Muscle of leg (tissue), 11 donors: ENCODE measurements around the gene PINK1. TPM values are rescaled to one million over a fixed set of nuclear protein-coding genes. Genes with fewer than 3 reads are reported as not detected.
A peak's percentile ranks its signal among the peaks of the same experiment; 100 is the strongest.

Experiments
- DNase-seq: peaks from one replicate; pipeline ENCODE4 v3.0.0; 2013
- H3K27ac ChIP-seq: one replicate; pipeline ENCODE4 v1.5.1; 2013; ENCODE audit warnings: mild to moderate bottlenecking, low read length, control low read depth
- H3K27me3 ChIP-seq: one replicate; pipeline ENCODE4 v1.6.1; 2013; ENCODE audit warnings: low read length; ENCODE audit not compliant: control insufficient read depth, insufficient read depth
- H3K36me3 ChIP-seq: one replicate; pipeline ENCODE4 v1.6.1; 2013; ENCODE audit warnings: low read length; ENCODE audit not compliant: control insufficient read depth, insufficient read depth
- H3K4me1 ChIP-seq: one replicate; pipeline ENCODE4 v1.6.1; 2013; ENCODE audit warnings: low read length; ENCODE audit not compliant: control insufficient read depth, insufficient read depth
- H3K4me3 ChIP-seq: one replicate; pipeline ENCODE4 v1.5.1; 2013; ENCODE audit warnings: low read length, control low read depth
- H3K9me3 ChIP-seq: replicated peaks from 2 replicates; pipeline ENCODE4 v1.6.1; 2013; ENCODE audit warnings: low read depth, low read length; ENCODE audit not compliant: control insufficient read depth
- WGBS: methylation state at CpG from one replicate; pipeline ENCODE4 v1.1.5; 2013; ENCODE audit warnings: missing lambda C conversion rate; ENCODE audit not compliant: insufficient coverage; 5-methylcytosine and 5-hydroxymethylcytosine counted together
- polyA plus RNA-seq, 8 donors: library from polyadenylated mRNA; unstranded; fragments of 120-200 nt; gene quantifications; one replicate each; pipeline versions ENCODE4 v1.2.1 to v1.2.3, GENCODE V29; 2013; ENCODE audit warnings: inconsistent platforms in 1 of 8, low replicate concordance in 1 of 8; ENCODE audit not compliant: insufficient read length in 8 of 8, insufficient read depth in 1 of 8
- total RNA-seq: library from RNA; stranded (reverse); fragments of 120-200 nt; gene quantifications from one replicate; pipeline ENCODE4 v1.2.4, GENCODE V29; 2013

Gene PINK1
- total and polyA plus RNA-seq, 9 donors, result 35.5 to 47.5 (median 40.5) TPM

GRCh38 chr1:20593756-20594155 lies 39.5 kb upstream of the PINK1 start:
- Histone ChIP-seq H3K4me1 (peaks cover 13% of the 10 kb centered on the region), H3K4me3 (no peak overlapping the region), H3K9me3 (no peaks in the 10 kb centered on the region), H3K27me3 (peaks cover 25% of the 10 kb centered on the region), H3K36me3 (no peaks in the 10 kb centered on the region), H3K27ac (no peak overlapping the region)
- DNase-seq, result no peak
- WGBS, result 44% methylated on average over 2 of the region's 5 CpGs

- Histone ChIP-seq H3K36me3 (no peaks in the 10 kb centered on the region), H3K9me3 (no peaks in the 10 kb centered on the region), H3K27me3 (peaks cover 15% of the 10 kb centered on the region), H3K27ac (no peak overlapping the region), H3K4me3 (no peak overlapping the region), H3K4me1 (peaks cover 5% of the 10 kb centered on the region)
- 83% methylated on average over 10 of the region's 14 CpGs for WGBS
- DNase-seq, result no peak
Measured at GRCh38 chr1:20594746-20595145, 38.5 kb upstream of the PINK1 start.

GRCh38 chr1:20596106-20596505 lies 37.2 kb upstream of the PINK1 start:
- no peaks in the 10 kb centered on the region for H3K4me1 ChIP-seq
- WGBS, result no CpG with 5 or more reads among the region's 6 CpGs

GRCh38 chr1:20597650-20598049 lies 35.6 kb upstream of the PINK1 start:
- H3K27me3 ChIP-seq, result no peaks in the 10 kb centered on the region
- H3K36me3 ChIP-seq, result no peaks in the 10 kb centered on the region
- no peak overlapping the region for H3K4me3 ChIP-seq
- H3K4me1 ChIP-seq, result no peaks in the 10 kb centered on the region
- peak; percentile 28 for DNase-seq
- H3K27ac ChIP-seq, result no peak overlapping the region
- H3K9me3 ChIP-seq, result no peaks in the 10 kb centered on the region
- WGBS, result no CpG with 5 or more reads among the region's 3 CpGs

More at GRCh38 chr1:20596106-20596505, 37.2 kb upstream of the PINK1 start:
- no peak for DNase-seq
- peaks cover 4% of the 10 kb centered on the region for H3K27me3 ChIP-seq
- H3K4me3 ChIP-seq, result no peak overlapping the region
- H3K27ac ChIP-seq, result no peak overlapping the region
- no peaks in the 10 kb centered on the region for H3K9me3 ChIP-seq
- no peaks in the 10 kb centered on the region for H3K36me3 ChIP-seq

GRCh38 chr1:20600156-20600555 lies 33.1 kb upstream of the PINK1 start:
- Histone ChIP-seq H3K4me3 (no peak overlapping the region), H3K36me3 (no peaks in the 10 kb centered on the region), H3K27ac (no peak overlapping the region), H3K9me3 (no peaks in the 10 kb centered on the region), H3K27me3 (peaks cover 2% of the 10 kb centered on the region), H3K4me1 (no peaks in the 10 kb centered on the region)
- 64% methylated on average over 3 of the region's 5 CpGs for WGBS
- DNase-seq, result no peak

GRCh38 chr1:20601129-20601825 lies 32.0 kb upstream of the PINK1 start:
- Histone ChIP-seq H3K4me1 (no peaks in the 10 kb centered on the region), H3K4me3 (no peak overlapping the region), H3K9me3 (no peaks in the 10 kb centered on the region), H3K27ac (no peak overlapping the region), H3K36me3 (no peaks in the 10 kb centered on the region), H3K27me3 (peaks cover 2% of the 10 kb centered on the region)
- WGBS, result no CpG with 5 or more reads among the region's 5 CpGs
- DNase-seq, result no peak

GRCh38 chr1:20602851-20603450 lies 30.3 kb upstream of the PINK1 start:
- Histone ChIP-seq H3K27ac (no peak overlapping the region), H3K4me3 (no peak overlapping the region), H3K4me1 (no peaks in the 10 kb centered on the region), H3K27me3 (peaks cover 2% of the 10 kb centered on the region), H3K9me3 (no peaks in the 10 kb centered on the region), H3K36me3 (no peaks in the 10 kb centered on the region)
- WGBS, result no CpG with 5 or more reads among the region's 4 CpGs
- DNase-seq, result no peak

- Histone ChIP-seq H3K9me3 (no peaks in the 10 kb centered on the region), H3K27me3 (peaks cover 2% of the 10 kb centered on the region), H3K4me1 (no peaks in the 10 kb centered on the region), H3K4me3 (no peak overlapping the region), H3K36me3 (no peaks in the 10 kb centered on the region), H3K27ac (no peak overlapping the region)
- no peak for DNase-seq
- WGBS, result 97% methylated on average over 5 of the region's 9 CpGs
Measured at GRCh38 chr1:20603504-20604464, 29.5 kb upstream of the PINK1 start.

- 86% methylated on average over 6 of the region's 7 CpGs for WGBS
- H3K9me3 ChIP-seq, result no peaks in the 10 kb centered on the region
- DNase-seq, result no peak
- H3K36me3 ChIP-seq, result no peaks in the 10 kb centered on the region
- peaks cover 2% of the 10 kb centered on the region for H3K27me3 ChIP-seq
- H3K27ac ChIP-seq, result no peak overlapping the region
- H3K4me3 ChIP-seq, result no peak overlapping the region
- peaks cover 4% of the 10 kb centered on the region for H3K4me1 ChIP-seq
Measured at GRCh38 chr1:20604678-20605077, 28.6 kb upstream of the PINK1 start.
